HEK293 (cell line): ENCODE results near the gene SULF2.

Experiments used
- CTCF ChIA-PET: fragments of 350-600 bp; formaldehyde crosslinking; extraction: SDS; loops from one replicate; lab custom pipeline; 2021; ENCODE audit warnings: antibody characterized with exemption; lab: Yijun Ruan, JAX
- POLR2A ChIA-PET: fragments of 300-600 bp; formaldehyde crosslinking; extraction: SDS; loops from one replicate; lab custom pipeline; 2020; ENCODE audit warnings: antibody characterized with exemption, inconsistent platforms; lab: Yijun Ruan, JAX
- H3K27ac ChIP-seq: fragments of 200-500 bp; sonication (Bioruptor generic); 2 replicates; pipeline ENCODE4 v1.5.1; 2014; ENCODE audit warnings: low read depth, low read length, control low read depth, inconsistent platforms; ENCODE audit errors: extremely low read depth
- H3K36me3 ChIP-seq, 2 experiments: fragments of 200-500 bp in 1 of 2; sonication (Bioruptor generic) in 1 of 2; 1 replicate in 1 of 2; 2 replicates in 1 of 2; pipeline ENCODE4 v1.5.1; 2014 to 2017; ENCODE audit warnings: inconsistent platforms in 2 of 2, low read length in 2 of 2; ENCODE audit not compliant: control insufficient read depth in 2 of 2, insufficient read depth in 1 of 2
- H3K4me1 ChIP-seq: fragments of 200-500 bp; sonication (Bioruptor generic); 2 replicates; pipeline ENCODE4 v1.5.1; 2014; ENCODE audit warnings: mild to moderate bottlenecking, low read length, inconsistent platforms; ENCODE audit not compliant: control insufficient read depth, insufficient read depth
- H3K4me3 ChIP-seq: 2 replicates; pipeline ENCODE4 v1.5.1; 2011; ENCODE audit warnings: low read depth, mild to moderate bottlenecking, control low read depth, low read length, moderate library complexity
- H3K9me3 ChIP-seq: fragments of 200-500 bp; sonication (Bioruptor generic); 2 replicates; pipeline ENCODE4 v1.5.1; 2014; ENCODE audit warnings: low read depth, low read length, inconsistent platforms; ENCODE audit not compliant: control insufficient read depth, insufficient read depth
- ATF2 ChIP-seq: fragments of 450-650 bp; formaldehyde crosslinking; IDR thresholded peaks from 2 replicates; pipeline ENCODE4 v1.5.1; 2016; ENCODE audit warnings: missing biosample characterization, missing genetic modification characterization, low read depth
- EGR2 ChIP-seq: fragments of 450-650 bp; formaldehyde crosslinking; IDR thresholded peaks from 2 replicates; pipeline ENCODE4 v1.5.1; 2016; ENCODE audit warnings: low read depth, missing biosample characterization, missing genetic modification characterization
- GLIS2 ChIP-seq: fragments of 450-650 bp; formaldehyde crosslinking; IDR thresholded peaks from 2 replicates; pipeline ENCODE4 v1.5.1; 2016; ENCODE audit warnings: missing biosample characterization, missing genetic modification characterization
- HOXD13 ChIP-seq: sonication (generic); formaldehyde crosslinking; IDR thresholded peaks from 2 replicates; pipeline ENCODE4 v1.8.0; 2022; ENCODE audit warnings: missing genetic modification reagents, borderline replicate concordance
- KLF1 ChIP-seq: fragments of 450-650 bp; formaldehyde crosslinking; IDR thresholded peaks from 2 replicates; pipeline ENCODE4 v1.5.1; 2016; ENCODE audit warnings: missing biosample characterization, missing genetic modification characterization
- KLF17 ChIP-seq: fragments of 450-650 bp; formaldehyde crosslinking; IDR thresholded peaks from 2 replicates; pipeline ENCODE4 v1.5.1; 2016; ENCODE audit warnings: missing biosample characterization, missing genetic modification characterization
- KLF8 ChIP-seq: fragments of 450-650 bp; formaldehyde crosslinking; IDR thresholded peaks from 2 replicates; pipeline ENCODE4 v1.5.1; 2016; ENCODE audit warnings: missing biosample characterization, missing genetic modification characterization
- PRDM2 ChIP-seq: fragments of 450-650 bp; formaldehyde crosslinking; IDR thresholded peaks from 2 replicates; pipeline ENCODE4 v1.5.1; 2016; ENCODE audit warnings: missing biosample characterization, missing genetic modification characterization, borderline replicate concordance
- SP7 ChIP-seq: fragments of 450-650 bp; formaldehyde crosslinking; IDR thresholded peaks from 2 replicates; pipeline ENCODE4 v1.5.1; 2016; ENCODE audit warnings: missing biosample characterization, missing genetic modification characterization
- WT1 ChIP-seq: fragments of 450-650 bp; formaldehyde crosslinking; IDR thresholded peaks from 2 replicates; pipeline ENCODE4 v1.5.1; 2016; ENCODE audit warnings: missing biosample characterization, missing genetic modification characterization
- ZFHX2 ChIP-seq: fragments of 450-650 bp; formaldehyde crosslinking; conservative IDR thresholded peaks from 2 replicates; pipeline ENCODE4 v1.5.1; 2016; ENCODE audit warnings: missing biosample characterization, missing genetic modification characterization
- ZNF529 ChIP-seq: fragments of 450-650 bp; formaldehyde crosslinking; IDR thresholded peaks from 2 replicates; pipeline ENCODE4 v1.5.1; 2017; ENCODE audit warnings: missing genetic modification characterization, missing biosample characterization; ENCODE audit not compliant: insufficient replicate concordance
- ZNF585B ChIP-seq: fragments of 450-650 bp; formaldehyde crosslinking; IDR thresholded peaks from 2 replicates; pipeline ENCODE4 v1.5.1; 2016; ENCODE audit warnings: missing biosample characterization, missing genetic modification characterization
- ZNF629 ChIP-seq: fragments of 450-650 bp; formaldehyde crosslinking; IDR thresholded peaks from 2 replicates; pipeline ENCODE4 v1.5.1; 2017; ENCODE audit warnings: missing biosample characterization, missing genetic modification characterization

SULF2 gene

GRCh38 chr20:47704746-47705496 is 80.4 kb downstream of the SULF2 start:
- H3K36me3 ChIP-seq, result peaks cover 0 to 15% of the 10 kb centered on the region in 2 experiments; a peak in 2 of 3 replicates
- H3K27ac ChIP-seq, result no peak overlapping the region
- CTCF ChIA-PET, result interaction anchor here (1.7 kb wide), 1 partner anchor 27 kb away, joined by 5 read pairs; no protein-coding TSS in a partner anchor
- no peaks in the 10 kb centered on the region for H3K9me3 ChIP-seq
- H3K4me3 ChIP-seq, result no peak overlapping the region
- TF ChIP-seq ZNF585B (no peak), ZFHX2 (tag by site-specific recombination) (peak; percentile 88), ZNF529 (tag by site-specific recombination) (no peak), SP7 (tag by site-specific recombination) (peak; percentile 80), WT1 (peak; percentile 95), PRDM2 (no peak), KLF1 (tag by site-specific recombination) (0 out of 2 replicates have a peak, but pooled peaks have one; percentile 19), EGR2 (tag by site-specific recombination) (peak; percentile 89), KLF17 (tag by site-specific recombination) (peak; percentile 63)
- TF ChIP-seq, all 188 proteins: peak for 6
- no peaks in the 10 kb centered on the region for H3K4me1 ChIP-seq
- POLR2A ChIA-PET, result no interaction called here

- ChIA-PET CTCF (interaction anchor here (1.7 kb wide), 1 partner anchor 26 kb away, joined by 5 read pairs; no protein-coding TSS in a partner anchor), POLR2A (interaction anchor here (0.6 kb wide), 1 partner anchor 28 kb away, joined by 5 read pairs; no protein-coding TSS in a partner anchor)
- H3K4me1 ChIP-seq, result no peaks in the 10 kb centered on the region
- TF ChIP-seq HOXD13 (CRISPR knock-in tag) (no peak), ZNF629 (tag by site-specific recombination) (peak; percentile 50; the same call in 1 of the 2 replicates), KLF8 (tag by site-specific recombination) (0 out of 2 replicates have a peak, but pooled peaks have one; percentile 32), GLIS2 (no peak), ATF2 (tag by site-specific recombination) (peak; percentile 84)
- peaks cover 0 to 25% of the 10 kb centered on the region in 2 experiments; a peak in 2 of 3 replicates for H3K36me3 ChIP-seq
- H3K9me3 ChIP-seq, result no peaks in the 10 kb centered on the region
- H3K27ac ChIP-seq, result no peak overlapping the region
- no peak overlapping the region for H3K4me3 ChIP-seq
Measured at GRCh38 chr20:47703748-47704147, 81.5 kb downstream of the SULF2 start.
